Daoy (cell line): ENCODE results near the gene OR2M2. TPM values are rescaled to one million over a fixed set of nuclear protein-coding genes. Genes with fewer than 3 reads are reported as not detected.

Experiments used
- total RNA-seq: library from RNA; depleted of rRNA; stranded (reverse); fragments of >200 nt; shearing (Covaris generic); gene quantifications from 2 replicates; pipeline ENCODE4 v1.2.3, GENCODE V29; 2014; rRNA removed

OR2M2 gene
- total RNA-seq, 1 experiment from 2014 or later = not detected

Other genes starting within 250 kb of the OR2M2 start
- gene OR2AJ1, start 249.9 kb upstream of the OR2M2 start, total RNA-seq = not detected in 2 replicates
- not detected in 2 replicates for gene OR2L8, start 226.0 kb upstream of the OR2M2 start, total RNA-seq
- gene OR2AK2, start 209.6 kb upstream of the OR2M2 start, total RNA-seq = not detected in 2 replicates
- not detected in 2 replicates for gene OR2L5, start 161.2 kb upstream of the OR2M2 start, total RNA-seq
- gene OR2L2, start 144.8 kb upstream of the OR2M2 start, total RNA-seq = 0.06 TPM in 1 of 2 replicates, not detected in the other
- not detected in 2 replicates for gene OR2L3, start 128.0 kb upstream of the OR2M2 start, total RNA-seq
- 0.06 TPM in 1 of 2 replicates, not detected in the other for gene OR2L13, start 79.6 kb upstream of the OR2M2 start, total RNA-seq
- gene OR2M5, start 29.7 kb upstream of the OR2M2 start, total RNA-seq = not detected in 2 replicates
- gene OR2M3, start 22.4 kb downstream of the OR2M2 start, total RNA-seq = not detected in 2 replicates
- not detected in 2 replicates for gene OR2M4, start 56.6 kb downstream of the OR2M2 start, total RNA-seq
- 0.57 and 1.7 TPM in 2 replicates for gene OR2T33, start 103.2 kb downstream of the OR2M2 start, total RNA-seq
- gene OR2T12, start 128.6 kb downstream of the OR2M2 start, total RNA-seq = not detected in 2 replicates
- gene OR2M7, start 149.7 kb downstream of the OR2M2 start, total RNA-seq = not detected in 2 replicates
- not detected in 2 replicates for gene OR14C36, start 174.0 kb downstream of the OR2M2 start, total RNA-seq
- gene OR2T4, start 186.8 kb downstream of the OR2M2 start, total RNA-seq = not detected in 2 replicates
- gene OR2T6, start 200.9 kb downstream of the OR2M2 start, total RNA-seq = not detected in 2 replicates
- not detected in 2 replicates for gene OR2T1, start 228.2 kb downstream of the OR2M2 start, total RNA-seq